Upper lobe of left lung (tissue), 6 donors: ENCODE data around the gene ELANE. TPM values are rescaled to one million over a fixed set of nuclear protein-coding genes. Genes with fewer than 3 reads are reported as not detected.

Experiments used
- ATAC-seq, 2 donors: fragments of 200-7000 bp; cut with Tn5 transposase; one replicate each; pipeline ENCODE4 v1.9.1; 2022; ENCODE audit warnings: mild to moderate bottlenecking in 2 of 2, moderate library complexity in 2 of 2; ENCODE audit not compliant: low FRiP score in 2 of 2
- DNase-seq, 2 donors: peaks; one replicate each; pipeline ENCODE4 v3.0.0-alpha.2; 2019 to 2020
- H3K27ac ChIP-seq, 4 donors: fragments of 200-600 bp; sonication (generic); one replicate each; pipeline ENCODE4 v1.5.1; 2016 to 2019
- H3K27me3 ChIP-seq, 4 donors: fragments of 200-600 bp; sonication (generic); one replicate each; pipeline ENCODE4 v1.5.1; 2017 to 2019
- H3K36me3 ChIP-seq, 4 donors: fragments of 200-600 bp; sonication (generic); one replicate each; pipeline ENCODE4 v1.5.1; 2016 to 2019
- H3K4me1 ChIP-seq, 4 donors: fragments of 200-600 bp; sonication (generic); one replicate each; pipeline ENCODE4 v1.5.1; 2018 to 2019
- H3K4me3 ChIP-seq, 4 donors: fragments of 200-600 bp; sonication (generic); one replicate each; pipeline ENCODE4 v1.5.1; 2017 to 2019; ENCODE audit warnings: mild to moderate bottlenecking in 2 of 4, moderate library complexity in 1 of 4
- H3K9me3 ChIP-seq, 4 donors: fragments of 200-600 bp; sonication (generic); one replicate each; pipeline ENCODE4 v1.5.1; 2018 to 2019
- CTCF ChIP-seq, 6 experiments: fragments of 450-650 bp in 4 of 6; fragments of 200-600 bp in 2 of 6; sonication (generic) in 2 of 6; IDR thresholded peaks; one replicate each; pipeline ENCODE4 v1.5.1; 2016 to 2019; ENCODE audit warnings: antibody characterized with exemption in 6 of 6
- EP300 ChIP-seq, 4 donors: sonication (generic); formaldehyde crosslinking; IDR thresholded peaks; one replicate each; pipeline ENCODE4 v1.5.1; 2017; ENCODE audit warnings: antibody characterized with exemption in 4 of 4, control low read depth in 2 of 4
- POLR2A ChIP-seq, 4 donors: fragments of 450-650 bp; IDR thresholded peaks; one replicate each; pipeline ENCODE4 v1.5.1; 2016 to 2017; ENCODE audit warnings: antibody characterized with exemption in 4 of 4, mild to moderate bottlenecking in 2 of 4
- POLR2AphosphoS5 ChIP-seq, 2 donors: sonication (generic); formaldehyde crosslinking; IDR thresholded peaks; one replicate each; pipeline ENCODE4 v1.5.1; 2017; ENCODE audit warnings: antibody characterized with exemption in 2 of 2
- WGBS, 2 donors: methylation state at CpG; one replicate each; pipeline ENCODE4 v1.1.5; 2017 to 2018; 5-methylcytosine and 5-hydroxymethylcytosine counted together
- total RNA-seq, 6 donors: library from RNA; depleted of rRNA in 4 of 6; stranded (reverse); fragments of >200 nt in 4 of 6; gene quantifications; one replicate each; pipeline versions ENCODE4 v1.1.0 to v1.2.1, GENCODE V29; 2016 to 2021
- donor health status: DM: no; HTN: no; CAD: no; lungs with moderate emphysema.
- donor health status: DM: no; HTN: yes; CAD: no; lungs with severe emphysema.

ELANE gene
- total RNA-seq, 6 donors from 2014 or later = 0.69 to 11.9 (median 1.3) TPM; not detected in 1

GRCh38 chr19:804419-805165 is 47.5 kb upstream of the ELANE start:
- no peak for TF ChIP-seq POLR2AphosphoS5 (IDR thresholded peaks at IDR 0.05)
- no peak for TF ChIP-seq CTCF (IDR thresholded peaks at IDR 0.05)
- no peak for TF ChIP-seq EP300 (IDR thresholded peaks at IDR 0.05)
- no peak for TF ChIP-seq POLR2A (IDR thresholded peaks at IDR 0.05)
- Histone ChIP-seq H3K27ac (no peak overlapping the region), H3K4me1 (peaks cover 38 to 55% (median 42%) of the 10 kb centered on the region in 4 donors), H3K36me3 (peaks cover 61 to 97% (median 80%) of the 10 kb centered on the region in 4 donors), H3K9me3 (no peaks in the 10 kb centered on the region), H3K4me3 (no peak overlapping the region), H3K27me3 (no peaks in the 10 kb centered on the region)
- WGBS, 2 donors = 93 to 100% methylated on average over 9 to 35 of the region's 53 CpGs
- no peak for ATAC-seq
- DNase-seq = peak in 1 of 2 donors; percentile 81

- WGBS, 2 donors = 71 to 93% methylated on average over 23 to 30 of the region's 33 CpGs
- TF ChIP-seq CTCF (IDR thresholded peaks at IDR 0.05) (peak in 1 of 6 experiments; percentile 51), POLR2A (IDR thresholded peaks at IDR 0.05) (no peak), POLR2AphosphoS5 (IDR thresholded peaks at IDR 0.05) (no peak), EP300 (IDR thresholded peaks at IDR 0.05) (no peak)
- H3K9me3 ChIP-seq = no peaks in the 10 kb centered on the region
- no peak for ATAC-seq
- no peak overlapping the region for H3K27ac ChIP-seq
- no peak overlapping the region for H3K4me3 ChIP-seq
- peaks cover 32 to 50% (median 36%) of the 10 kb centered on the region in 4 donors for H3K4me1 ChIP-seq
- peak in 1 of 2 donors; percentile 86 for DNase-seq
- H3K27me3 ChIP-seq = no peaks in the 10 kb centered on the region
- H3K36me3 ChIP-seq = peaks cover 65 to 97% (median 82%) of the 10 kb centered on the region in 4 donors
These were observed 46.9 kb upstream of the ELANE start for GRCh38 chr19:805166-805551.

GRCh38 chr19:805600-806550 is 46.2 kb upstream of the ELANE start:
- TF ChIP-seq CTCF (IDR thresholded peaks at IDR 0.05) (no peak), POLR2A (IDR thresholded peaks at IDR 0.05) (no peak), EP300 (IDR thresholded peaks at IDR 0.05) (no peak), POLR2AphosphoS5 (IDR thresholded peaks at IDR 0.05) (no peak)
- Histone ChIP-seq H3K4me1 (peaks cover 25 to 43% (median 29%) of the 10 kb centered on the region in 4 donors), H3K4me3 (no peak overlapping the region), H3K27ac (no peak overlapping the region), H3K9me3 (no peaks in the 10 kb centered on the region), H3K27me3 (no peaks in the 10 kb centered on the region), H3K36me3 (peaks cover 73 to 97% (median 86%) of the 10 kb centered on the region in 4 donors)
- 92 to 94% methylated on average over 67 to 80 of the region's 93 CpGs for WGBS, 2 donors
- DNase-seq (peak in 1 of 2 donors; percentile 84), ATAC-seq (no peak)

- no peaks in the 10 kb centered on the region for H3K27me3 ChIP-seq
- peaks cover 83 to 98% (median 88%) of the 10 kb centered on the region in 4 donors for H3K36me3 ChIP-seq
- 90 to 91% methylated on average over 27 to 34 of the region's 34 CpGs for WGBS, 2 donors
- no peak overlapping the region for H3K4me3 ChIP-seq
- ATAC-seq (no peak), DNase-seq (peak in 1 of 2 donors; percentile 75)
- TF ChIP-seq POLR2AphosphoS5 (IDR thresholded peaks at IDR 0.05) (no peak), CTCF (IDR thresholded peaks at IDR 0.05) (no peak), POLR2A (IDR thresholded peaks at IDR 0.05) (no peak), EP300 (IDR thresholded peaks at IDR 0.05) (no peak)
- H3K9me3 ChIP-seq = no peaks in the 10 kb centered on the region
- peaks cover 14 to 32% (median 18%) of the 10 kb centered on the region in 4 donors for H3K4me1 ChIP-seq
- no peak overlapping the region for H3K27ac ChIP-seq
These were observed 45.2 kb upstream of the ELANE start for GRCh38 chr19:806815-807421.
